Endothelial cell (in vitro differentiated cells): ENCODE measurements around the gene LRRC70. TPM values are rescaled to one million over a fixed set of nuclear protein-coding genes. Genes with fewer than 3 reads are reported as not detected.
A peak's percentile ranks its signal among the peaks of the same experiment; 100 is the strongest.

Source experiments
- DNase-seq: peaks from one replicate; pipeline ENCODE4 v3.0.0; 2021; ENCODE audit warnings: low spot score
- H3K27ac Mint-ChIP-seq: one replicate; pipeline ENCODE4 v1.8.0; 2021; ENCODE audit warnings: mixed read lengths, inconsistent platforms; ENCODE audit not compliant: unreplicated experiment
- H3K27me3 Mint-ChIP-seq: one replicate; pipeline ENCODE4 v1.8.0; 2021; ENCODE audit warnings: mild to moderate bottlenecking, moderate library complexity, mixed read lengths, inconsistent platforms; ENCODE audit not compliant: unreplicated experiment
- H3K36me3 Mint-ChIP-seq: one replicate; pipeline ENCODE4 v1.8.0; 2021; ENCODE audit warnings: mild to moderate bottlenecking, low read depth, mixed read lengths, inconsistent platforms; ENCODE audit not compliant: unreplicated experiment
- H3K4me1 Mint-ChIP-seq: one replicate; pipeline ENCODE4 v1.8.0; 2021; ENCODE audit warnings: mild to moderate bottlenecking, mixed read lengths, inconsistent platforms; ENCODE audit not compliant: unreplicated experiment
- H3K4me3 Mint-ChIP-seq: one replicate; pipeline ENCODE4 v1.8.0; 2021; ENCODE audit warnings: mild to moderate bottlenecking, mixed read lengths, inconsistent platforms; ENCODE audit not compliant: unreplicated experiment
- H3K9me3 Mint-ChIP-seq: one replicate; pipeline ENCODE4 v1.8.0; 2021; ENCODE audit warnings: mixed read lengths, inconsistent platforms; ENCODE audit not compliant: unreplicated experiment
- total RNA-seq: library from RNA; stranded (reverse); fragmentation: NEBNext Ultra II Directional; extraction: Animal tissue kit (Norgen Biotek cat#: 25700); gene quantifications from one replicate; pipeline ENCODE4 v1.2.1, GENCODE V29; 2021; ENCODE audit not compliant: unreplicated experiment
- TF ChIP-seq, protein P1 (sequence below): fragments of 200-600 bp; sonication (generic); IDR thresholded peaks from one replicate; pipeline ENCODE4 v1.5.0; 2021; ENCODE audit warnings: antibody characterized with exemption; ENCODE audit not compliant: unreplicated experiment

LRRC70 gene
- total RNA-seq, 1 donor from 2014 or later: 35.0 TPM

DNA sequence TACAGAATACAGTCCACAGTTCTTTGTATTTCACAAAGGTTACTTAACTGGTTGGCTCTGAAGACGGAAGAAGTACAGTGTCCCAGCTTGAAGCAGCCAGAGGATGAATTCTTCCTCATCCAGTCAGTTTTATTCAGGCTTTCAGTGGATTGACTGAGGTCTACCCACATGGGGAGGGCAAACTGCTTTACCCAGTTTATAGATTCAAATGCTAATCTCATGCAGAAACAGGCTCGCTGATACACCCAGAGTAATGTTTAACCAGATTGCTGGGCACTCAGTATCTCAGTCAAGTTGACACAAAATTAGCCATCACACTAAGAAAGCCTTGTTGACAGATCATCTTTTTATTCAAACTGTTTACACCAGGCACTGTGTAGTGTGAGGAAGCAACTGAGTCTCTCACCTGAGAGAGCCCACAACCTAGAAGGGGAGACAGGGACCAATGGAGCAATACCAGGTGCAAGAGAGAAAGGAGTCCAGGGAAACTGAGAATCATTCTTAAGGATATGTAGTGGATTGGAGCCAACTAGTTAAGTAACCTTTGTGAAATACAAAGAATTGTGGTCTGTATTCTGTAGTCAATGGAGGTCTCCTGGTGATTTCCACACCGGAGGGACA lies 15.9 kb downstream of the LRRC70 start:
- no peak overlapping the region for H3K27ac Mint-ChIP-seq
- H3K27me3 Mint-ChIP-seq: peaks cover 3% of the 10 kb centered on the region
- TF ChIP-seq, protein P1, sequence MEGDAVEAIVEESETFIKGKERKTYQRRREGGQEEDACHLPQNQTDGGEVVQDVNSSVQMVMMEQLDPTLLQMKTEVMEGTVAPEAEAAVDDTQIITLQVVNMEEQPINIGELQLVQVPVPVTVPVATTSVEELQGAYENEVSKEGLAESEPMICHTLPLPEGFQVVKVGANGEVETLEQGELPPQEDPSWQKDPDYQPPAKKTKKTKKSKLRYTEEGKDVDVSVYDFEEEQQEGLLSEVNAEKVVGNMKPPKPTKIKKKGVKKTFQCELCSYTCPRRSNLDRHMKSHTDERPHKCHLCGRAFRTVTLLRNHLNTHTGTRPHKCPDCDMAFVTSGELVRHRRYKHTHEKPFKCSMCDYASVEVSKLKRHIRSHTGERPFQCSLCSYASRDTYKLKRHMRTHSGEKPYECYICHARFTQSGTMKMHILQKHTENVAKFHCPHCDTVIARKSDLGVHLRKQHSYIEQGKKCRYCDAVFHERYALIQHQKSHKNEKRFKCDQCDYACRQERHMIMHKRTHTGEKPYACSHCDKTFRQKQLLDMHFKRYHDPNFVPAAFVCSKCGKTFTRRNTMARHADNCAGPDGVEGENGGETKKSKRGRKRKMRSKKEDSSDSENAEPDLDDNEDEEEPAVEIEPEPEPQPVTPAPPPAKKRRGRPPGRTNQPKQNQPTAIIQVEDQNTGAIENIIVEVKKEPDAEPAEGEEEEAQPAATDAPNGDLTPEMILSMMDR: no peak
- H3K4me3 Mint-ChIP-seq: no peak overlapping the region
- H3K9me3 Mint-ChIP-seq: no peaks in the 10 kb centered on the region
- H3K4me1 Mint-ChIP-seq: peaks cover 14% of the 10 kb centered on the region
- DNase-seq: no peak
- peaks cover 36% of the 10 kb centered on the region for H3K36me3 Mint-ChIP-seq

DNA sequence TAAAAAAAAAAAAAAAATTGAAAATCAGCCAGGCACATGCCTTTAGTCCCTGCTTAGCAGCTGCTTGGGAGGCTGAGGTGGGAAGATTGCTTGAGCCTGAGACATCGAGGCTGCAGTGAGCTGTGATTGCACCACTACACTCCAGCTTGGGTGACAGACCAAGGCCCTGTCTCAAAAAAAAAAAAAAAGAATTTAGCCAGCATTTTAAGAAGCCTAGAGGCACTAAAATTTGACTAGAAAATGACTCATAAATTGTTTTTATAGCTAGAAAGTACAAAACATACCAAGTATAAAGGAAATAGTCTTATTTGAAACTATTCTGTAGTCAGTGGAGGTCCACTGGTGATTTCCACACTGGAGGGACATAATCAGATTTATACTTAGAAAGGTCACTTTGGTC lies 17.5 kb downstream of the LRRC70 start:
- TF ChIP-seq, protein P1: no peak
- Mint-ChIP-seq H3K27me3 (peaks cover 3% of the 10 kb centered on the region), H3K27ac (no peak overlapping the region), H3K36me3 (peaks cover 35% of the 10 kb centered on the region), H3K4me3 (no peak overlapping the region), H3K9me3 (no peaks in the 10 kb centered on the region), H3K4me1 (peaks cover 18% of the 10 kb centered on the region)
- no peak for DNase-seq

DNA sequence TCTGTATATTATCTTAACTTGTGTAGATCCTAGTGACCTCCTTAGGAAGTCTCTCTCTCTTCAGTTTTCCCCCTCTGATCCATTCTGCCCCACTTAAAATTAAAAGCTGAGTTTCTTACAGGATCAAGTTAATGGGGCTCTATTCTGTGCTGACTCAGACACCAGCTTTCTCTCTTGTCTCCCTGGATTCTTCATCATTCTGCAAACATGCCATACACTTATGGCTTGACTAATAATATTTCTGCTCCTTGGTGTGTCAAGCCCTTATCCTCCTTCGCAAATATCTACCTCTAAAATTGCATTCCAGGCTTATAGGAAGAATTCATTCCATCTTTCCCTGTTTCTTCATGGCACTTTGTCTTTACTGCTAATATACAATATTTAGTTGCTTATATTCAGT lies 18.1 kb downstream of the LRRC70 start:
- Mint-ChIP-seq H3K36me3 (peaks cover 31% of the 10 kb centered on the region), H3K4me3 (no peak overlapping the region), H3K9me3 (no peaks in the 10 kb centered on the region), H3K27ac (no peak overlapping the region), H3K4me1 (peaks cover 19% of the 10 kb centered on the region), H3K27me3 (peaks cover 3% of the 10 kb centered on the region)
- no peak for DNase-seq
- TF ChIP-seq, protein P1: no peak

DNA sequence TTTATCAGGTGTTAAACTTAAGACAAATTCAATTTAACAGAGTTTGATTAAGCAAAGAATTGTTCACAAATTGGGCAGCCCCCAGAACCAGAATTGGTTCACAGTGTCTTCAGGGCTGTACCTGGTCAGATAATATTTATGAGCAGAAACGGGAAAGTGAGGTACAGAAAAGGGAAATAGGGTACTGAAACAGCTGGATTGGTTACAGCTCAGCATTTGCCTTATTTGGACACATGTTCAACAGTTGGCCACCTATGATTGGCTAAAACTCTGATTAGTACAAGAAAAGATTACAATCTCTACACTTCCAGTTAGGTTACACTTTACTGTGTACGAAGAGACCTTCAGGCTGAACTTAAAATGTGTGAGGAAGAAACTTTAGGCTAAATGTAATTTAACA lies 18.7 kb downstream of the LRRC70 start:
- Mint-ChIP-seq H3K36me3 (peaks cover 27% of the 10 kb centered on the region), H3K4me3 (no peak overlapping the region), H3K9me3 (no peaks in the 10 kb centered on the region), H3K27me3 (peaks cover 3% of the 10 kb centered on the region), H3K4me1 (peaks cover 19% of the 10 kb centered on the region), H3K27ac (no peak overlapping the region)
- no peak for DNase-seq
- TF ChIP-seq, protein P1: no peak

DNA sequence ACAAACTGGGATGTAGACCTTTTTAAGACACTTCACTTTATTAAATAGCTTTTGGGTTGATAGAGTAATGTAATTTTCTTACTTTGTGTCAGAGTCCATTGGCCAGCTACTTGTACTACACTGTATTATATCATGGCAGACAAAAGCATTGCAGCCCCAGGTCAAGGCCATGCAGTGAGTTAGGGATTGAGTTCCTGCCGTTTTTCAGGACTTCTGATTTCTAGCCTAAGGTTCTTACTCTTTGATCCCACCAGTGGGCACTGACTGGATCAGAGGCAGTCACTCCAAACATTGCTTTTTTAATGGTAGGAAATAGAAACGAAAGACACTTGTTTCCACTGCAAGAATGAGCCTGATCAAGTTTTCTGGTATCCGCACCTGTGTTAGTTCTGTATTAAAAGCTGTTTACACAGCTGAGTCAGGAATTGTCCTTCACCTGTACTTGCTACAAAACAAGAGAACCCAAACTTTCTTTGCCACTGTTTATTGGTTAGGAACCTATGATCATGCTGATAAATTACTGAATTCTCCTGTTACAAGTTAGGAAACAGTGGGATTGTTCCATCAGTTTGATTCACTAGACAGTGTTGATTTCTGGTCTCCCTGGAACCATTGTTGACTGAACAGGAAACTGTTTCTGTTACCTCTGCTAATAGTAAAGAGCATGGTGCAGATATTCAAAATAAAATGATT lies 22.1 kb downstream of the LRRC70 start:
- DNase-seq: no peak
- no peak overlapping the region for H3K4me3 Mint-ChIP-seq
- peak overlapping the region; percentile 89 for H3K27ac Mint-ChIP-seq
- no peaks in the 10 kb centered on the region for H3K9me3 Mint-ChIP-seq
- TF ChIP-seq, protein P1: no peak
- H3K36me3 Mint-ChIP-seq: peaks cover 19% of the 10 kb centered on the region
- no peaks in the 10 kb centered on the region for H3K27me3 Mint-ChIP-seq
- H3K4me1 Mint-ChIP-seq: peaks cover 8% of the 10 kb centered on the region
